Mammary epithelial cell (primary cell): ENCODE results near the gene JADE2.

ENCODE experiments used
- EZH2 ChIP-seq: IDR thresholded peaks from 2 replicates; pipeline ENCODE4 v1.6.1; 2012; ENCODE audit warnings: low read length, inconsistent platforms, borderline replicate concordance
- TF ChIP-seq, protein P1 (sequence below), 2 donors: IDR thresholded peaks in 1 of 2; conservative IDR thresholded peaks in 1 of 2; 2 replicates each; pipeline ENCODE4 v1.5.1; 2011 to 2012; ENCODE audit warnings: inconsistent platforms in 2 of 2, low read length in 2 of 2, mild to moderate bottlenecking in 2 of 2, control low read depth in 1 of 2, low read depth in 1 of 2; ENCODE audit not compliant: insufficient read depth in 1 of 2; ENCODE audit errors: extremely low read depth in 1 of 2

DNA sequence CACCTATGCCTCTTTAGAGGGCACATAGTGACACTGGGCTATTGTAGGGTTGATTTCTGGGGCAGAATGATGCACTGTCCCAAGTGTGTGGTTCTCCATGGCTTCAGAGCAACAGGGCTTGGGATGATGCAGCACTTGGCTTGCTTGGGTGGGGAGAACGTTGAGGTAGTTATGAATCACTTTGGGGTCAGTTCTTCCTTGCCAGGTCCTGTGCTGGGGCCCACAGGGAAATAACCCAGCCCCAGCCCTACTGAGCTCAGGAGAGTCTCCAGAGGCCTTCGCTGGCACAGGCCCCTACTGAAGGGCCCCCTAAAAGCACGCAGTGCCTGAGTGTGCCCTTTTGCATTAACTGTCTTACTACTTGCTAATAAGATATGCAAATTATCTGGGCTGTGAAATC, 24.2 kb downstream of the JADE2 start:
- TF ChIP-seq, protein P1, sequence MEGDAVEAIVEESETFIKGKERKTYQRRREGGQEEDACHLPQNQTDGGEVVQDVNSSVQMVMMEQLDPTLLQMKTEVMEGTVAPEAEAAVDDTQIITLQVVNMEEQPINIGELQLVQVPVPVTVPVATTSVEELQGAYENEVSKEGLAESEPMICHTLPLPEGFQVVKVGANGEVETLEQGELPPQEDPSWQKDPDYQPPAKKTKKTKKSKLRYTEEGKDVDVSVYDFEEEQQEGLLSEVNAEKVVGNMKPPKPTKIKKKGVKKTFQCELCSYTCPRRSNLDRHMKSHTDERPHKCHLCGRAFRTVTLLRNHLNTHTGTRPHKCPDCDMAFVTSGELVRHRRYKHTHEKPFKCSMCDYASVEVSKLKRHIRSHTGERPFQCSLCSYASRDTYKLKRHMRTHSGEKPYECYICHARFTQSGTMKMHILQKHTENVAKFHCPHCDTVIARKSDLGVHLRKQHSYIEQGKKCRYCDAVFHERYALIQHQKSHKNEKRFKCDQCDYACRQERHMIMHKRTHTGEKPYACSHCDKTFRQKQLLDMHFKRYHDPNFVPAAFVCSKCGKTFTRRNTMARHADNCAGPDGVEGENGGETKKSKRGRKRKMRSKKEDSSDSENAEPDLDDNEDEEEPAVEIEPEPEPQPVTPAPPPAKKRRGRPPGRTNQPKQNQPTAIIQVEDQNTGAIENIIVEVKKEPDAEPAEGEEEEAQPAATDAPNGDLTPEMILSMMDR (conservative IDR thresholded peaks at IDR 0.05 in 1 of 2, IDR thresholded peaks at IDR 0.05 in 1 of 2; ENCODE audit: extremely low read depth in 1 of 2, insufficient read depth in 1 of 2, low read depth in 1 of 2, low read length in 2 of 2): no peak
- no peak for TF ChIP-seq EZH2
